Omental fat pad (tissue), 4 donors: ENCODE data around the gene BPHL. TPM values are rescaled to one million over a fixed set of nuclear protein-coding genes. Genes with fewer than 3 reads are reported as not detected.

Source experiments
- ATAC-seq: fragments of 150-250 bp; one replicate; pipeline ENCODE4 v1.9.1; 2016; ENCODE audit warnings: mild to moderate bottlenecking, moderate library complexity; ENCODE audit not compliant: low FRiP score
- DNase-seq: peaks from one replicate; pipeline ENCODE4 v3.0.0-alpha.2; 2019; ENCODE audit warnings: low spot score
- CTCF ChIP-seq, 3 donors: fragments of 450-650 bp; IDR thresholded peaks; one replicate each; pipeline ENCODE4 v1.5.1; 2016 to 2017; ENCODE audit warnings: antibody characterized with exemption in 3 of 3, mild to moderate bottlenecking in 3 of 3, moderate library complexity in 2 of 3
- small RNA-seq: library from RNA; depleted of rRNA; stranded (forward); fragments of <200 nt; gene quantifications from one replicate; pipeline ENCODE3, GENCODE V24; 2016
- total RNA-seq, 4 donors: library from RNA; depleted of rRNA; stranded (reverse); fragments of >200 nt; gene quantifications; one replicate each; pipeline ENCODE4 v1.1.0, GENCODE V29; 2016

Gene BPHL
- total RNA-seq, 4 donors from 2014 or later = 13.5 to 41.5 (median 20.9) TPM

GRCh38 chr6:3200682-3201081 is 82.2 kb downstream of the BPHL start:
- TF ChIP-seq CTCF (IDR thresholded peaks at IDR 0.05) = no peak
- DNase-seq (no peak), ATAC-seq (no peak)

GRCh38 chr6:3201388-3201787 is 82.9 kb downstream of the BPHL start:
- no peak for ATAC-seq
- no peak for DNase-seq
- no peak for TF ChIP-seq CTCF (IDR thresholded peaks at IDR 0.05)

Small RNA genes lying within 50 kb of the gene (small RNA-seq; reads per million reads assigned to genes)
- gene RNA5SP201 = not detected

Other genes with a start within 250 kb of the BPHL start
- gene SERPINB9, start 215.4 kb upstream of the BPHL start, total RNA-seq = 10 to 100 TPM; 14.8 to 68.5 (median 20.8) TPM
- 100 to 1,000 TPM; 134 to 197 (median 158) TPM for gene SERPINB6, start 147.1 kb upstream of the BPHL start, total RNA-seq
- 10 to 100 TPM; 32.9 to 54.0 (median 48.1) TPM for gene NQO2, start 118.8 kb upstream of the BPHL start, total RNA-seq
- gene RIPK1, start 50.2 kb upstream of the BPHL start, total RNA-seq = 10 to 100 TPM; 29.6 to 47.0 (median 31.1) TPM
- gene TUBB2A, start 38.8 kb downstream of the BPHL start, total RNA-seq = 100 to 1,000 TPM in 2 of 4 donors, 10 to 100 TPM in 2; 62.4 to 134 (median 97.8) TPM
- gene TUBB2B, start 108.9 kb downstream of the BPHL start, total RNA-seq = 1 to 10 TPM; 2.4 to 8.9 (median 3.9) TPM
- gene PSMG4, start 140.2 kb downstream of the BPHL start, total RNA-seq = 10 to 100 TPM in 3 of 4 donors, 1 to 10 TPM in 1; 6.8 to 25.2 (median 23.3) TPM